Sigmoid colon (tissue), 7 donors: ENCODE data around the gene VOPP1. TPM values are rescaled to one million over a fixed set of nuclear protein-coding genes. Genes with fewer than 3 reads are reported as not detected.
"Not testable (repeated sequence)": the region's sequence is repeated elsewhere in the genome, so short reads cannot be mapped to it uniquely, and the experiment has no call there.

Source experiments
- DNase-seq: peaks from one replicate; pipeline ENCODE4 v3.0.0-alpha.2; 2019
- H3K27ac ChIP-seq, 4 donors: fragments of 200-600 bp; sonication (generic); one replicate each; pipeline ENCODE4 v1.5.1; 2016 to 2019; ENCODE audit warnings: mild to moderate bottlenecking in 1 of 4
- H3K27me3 ChIP-seq, 3 donors: fragments of 200-600 bp; sonication (generic); one replicate each; pipeline ENCODE4 v1.5.1; 2019; ENCODE audit warnings: mild to moderate bottlenecking in 1 of 3
- H3K36me3 ChIP-seq, 4 donors: fragments of 200-600 bp; sonication (generic); one replicate each; pipeline ENCODE4 v1.5.1; 2016 to 2019
- H3K4me1 ChIP-seq, 4 donors: fragments of 200-600 bp; sonication (generic); one replicate each; pipeline ENCODE4 v1.5.1; 2017 to 2019
- H3K4me3 ChIP-seq, 4 donors: fragments of 200-600 bp; sonication (generic); one replicate each; pipeline ENCODE4 v1.5.1; 2017 to 2019; ENCODE audit warnings: mild to moderate bottlenecking in 2 of 4, moderate library complexity in 1 of 4
- H3K9me3 ChIP-seq, 4 donors: fragments of 200-600 bp in 3 of 4; sonication (generic) in 3 of 4; one replicate each; pipeline versions ENCODE4 v1.5.1 to v1.6.1; 2013 to 2019
- EP300 ChIP-seq, 4 donors: sonication (generic); formaldehyde crosslinking; IDR thresholded peaks; one replicate each; pipeline ENCODE4 v1.6.1; 2017; ENCODE audit warnings: antibody characterized with exemption in 4 of 4
- POLR2A ChIP-seq, 2 donors: fragments of 450-650 bp; IDR thresholded peaks; one replicate each; pipeline ENCODE4 v1.6.1; 2016; ENCODE audit warnings: antibody characterized with exemption in 2 of 2, mild to moderate bottlenecking in 2 of 2, moderate library complexity in 2 of 2
- POLR2AphosphoS5 ChIP-seq, 4 donors: sonication (generic); formaldehyde crosslinking; IDR thresholded peaks; one replicate each; pipeline ENCODE4 v1.6.1; 2017; ENCODE audit warnings: antibody characterized with exemption in 4 of 4
- WGBS, 2 donors: extraction: QIAGEN DNeasy Blood & Tissue Kit; methylation state at CpG; one replicate each; pipeline ENCODE4 v1.1.7; 2013; 5-methylcytosine and 5-hydroxymethylcytosine counted together
- intact Hi-C: fragments of 100-400 bp; cut with DNase I; formaldehyde crosslinking; loops from one replicate; pipeline ENCODE4 v1.15.1; 2023
- polyA plus RNA-seq, 3 donors: library from polyadenylated mRNA; stranded (reverse); fragments of 200-250 nt; gene quantifications; one replicate each; pipeline ENCODE4 v1.2.3, GENCODE V29; 2013
- total RNA-seq, 4 donors: library from RNA; depleted of rRNA; stranded (reverse); fragments of >200 nt; gene quantifications; one replicate each; pipeline ENCODE4 v1.1.0, GENCODE V29; 2016
- TF ChIP-seq, protein P1 (sequence below), 4 experiments: fragments of 450-650 bp in 3 of 4; fragments of 200-600 bp in 1 of 4; IDR thresholded peaks; one replicate each; pipeline ENCODE4 v1.5.1; 2016 to 2019; ENCODE audit warnings: antibody characterized with exemption in 4 of 4, mild to moderate bottlenecking in 3 of 4, moderate library complexity in 2 of 4
- donor health status: healthy with polysubstance abuse.
- donor health status: Bipolar disorder and iron deficiency.
- donor health status: healthy.

Gene VOPP1, protein sequence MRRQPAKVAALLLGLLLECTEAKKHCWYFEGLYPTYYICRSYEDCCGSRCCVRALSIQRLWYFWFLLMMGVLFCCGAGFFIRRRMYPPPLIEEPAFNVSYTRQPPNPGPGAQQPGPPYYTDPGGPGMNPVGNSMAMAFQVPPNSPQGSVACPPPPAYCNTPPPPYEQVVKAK
- 10 to 100 TPM; 22.2 to 26.4 (median 24.3) TPM for total RNA-seq
- polyA plus RNA-seq: 10 to 100 TPM; 57.8 to 59.5 (median 59.5) TPM

DNA sequence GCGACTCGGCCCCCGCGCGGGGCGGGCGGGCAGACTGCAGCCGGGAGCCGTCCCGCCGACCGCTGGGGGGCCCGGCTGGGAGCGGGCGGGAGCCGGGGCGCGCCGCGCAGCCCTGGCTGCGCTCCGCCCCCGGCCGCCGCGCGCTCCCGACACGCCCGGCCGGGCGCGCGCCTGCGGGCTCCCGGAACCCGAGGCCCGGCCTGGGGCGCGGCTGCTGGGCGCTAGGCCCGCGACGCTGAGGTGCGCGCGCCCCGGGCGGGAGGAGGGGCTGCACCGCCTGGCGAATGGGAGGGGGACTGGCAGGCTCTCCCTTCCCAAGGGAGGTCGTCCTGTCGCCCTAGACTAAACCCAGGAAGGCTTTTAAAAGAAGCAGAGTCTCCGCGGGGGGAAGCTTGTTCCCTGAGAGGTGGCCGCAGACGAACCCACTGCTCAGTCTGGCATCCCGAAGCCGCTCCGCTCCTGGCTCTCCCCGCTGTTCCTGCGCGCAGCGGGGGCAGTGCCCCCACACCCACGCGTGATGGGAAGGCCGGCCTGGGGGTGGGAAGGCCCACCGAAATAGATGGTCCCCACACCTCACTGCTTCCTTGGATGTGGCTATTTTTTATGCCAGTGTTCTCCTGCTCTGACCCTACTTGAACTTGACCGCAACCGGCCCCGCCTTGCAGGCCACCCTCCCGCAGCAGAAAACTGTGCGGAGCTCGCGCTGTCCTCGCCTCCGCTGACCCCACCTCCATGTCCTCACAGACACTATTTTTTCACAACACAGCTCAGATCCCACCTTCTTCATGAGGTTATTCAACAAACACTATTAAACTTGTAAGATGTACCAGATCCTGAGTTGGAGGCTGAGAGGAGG lies at the start of gene VOPP1:
VOPP1 (minus strand) TSS at position 125 of the 856 bp plus-strand sequence. CDS start 178 bp downstream, outside the sequence.
- Histone ChIP-seq H3K4me3 (peak within 1 kb of the TSS; percentile 97 to 99 (median 98)), H3K4me1 (peaks cover 0 to 45% (median 25%) of the 10 kb centered on the region in 4 donors), H3K27me3 (no peaks in the 10 kb centered on the region), H3K36me3 (no peaks in the 10 kb centered on the region), H3K27ac (peak within 1 kb of the TSS; percentile 87 to 96 (median 92)), H3K9me3 (no peaks in the 10 kb centered on the region)
- DNase-seq: peak; percentile 73
- peak in 3 of 4 donors; percentile 3 to 62 (median 60) for TF ChIP-seq POLR2AphosphoS5 (IDR thresholded peaks at IDR 0.05)
- TF ChIP-seq POLR2A (IDR thresholded peaks at IDR 0.05): peak in 1 of 2 donors; percentile 20
- TF ChIP-seq, protein P1, sequence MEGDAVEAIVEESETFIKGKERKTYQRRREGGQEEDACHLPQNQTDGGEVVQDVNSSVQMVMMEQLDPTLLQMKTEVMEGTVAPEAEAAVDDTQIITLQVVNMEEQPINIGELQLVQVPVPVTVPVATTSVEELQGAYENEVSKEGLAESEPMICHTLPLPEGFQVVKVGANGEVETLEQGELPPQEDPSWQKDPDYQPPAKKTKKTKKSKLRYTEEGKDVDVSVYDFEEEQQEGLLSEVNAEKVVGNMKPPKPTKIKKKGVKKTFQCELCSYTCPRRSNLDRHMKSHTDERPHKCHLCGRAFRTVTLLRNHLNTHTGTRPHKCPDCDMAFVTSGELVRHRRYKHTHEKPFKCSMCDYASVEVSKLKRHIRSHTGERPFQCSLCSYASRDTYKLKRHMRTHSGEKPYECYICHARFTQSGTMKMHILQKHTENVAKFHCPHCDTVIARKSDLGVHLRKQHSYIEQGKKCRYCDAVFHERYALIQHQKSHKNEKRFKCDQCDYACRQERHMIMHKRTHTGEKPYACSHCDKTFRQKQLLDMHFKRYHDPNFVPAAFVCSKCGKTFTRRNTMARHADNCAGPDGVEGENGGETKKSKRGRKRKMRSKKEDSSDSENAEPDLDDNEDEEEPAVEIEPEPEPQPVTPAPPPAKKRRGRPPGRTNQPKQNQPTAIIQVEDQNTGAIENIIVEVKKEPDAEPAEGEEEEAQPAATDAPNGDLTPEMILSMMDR (IDR thresholded peaks at IDR 0.05): no peak
- intact Hi-C loops: loop anchor here (5.0 to 10.0 kb wide), 3 partner anchors 205 to 392 kb away; partner anchors contain the start of genes LANCL2, NIPSNAP2 and ZNF713
- 1 to 2% methylated on average over 77 of the region's 77 CpGs for whole genome bisulfite sequencing, 2 donors

DNA sequence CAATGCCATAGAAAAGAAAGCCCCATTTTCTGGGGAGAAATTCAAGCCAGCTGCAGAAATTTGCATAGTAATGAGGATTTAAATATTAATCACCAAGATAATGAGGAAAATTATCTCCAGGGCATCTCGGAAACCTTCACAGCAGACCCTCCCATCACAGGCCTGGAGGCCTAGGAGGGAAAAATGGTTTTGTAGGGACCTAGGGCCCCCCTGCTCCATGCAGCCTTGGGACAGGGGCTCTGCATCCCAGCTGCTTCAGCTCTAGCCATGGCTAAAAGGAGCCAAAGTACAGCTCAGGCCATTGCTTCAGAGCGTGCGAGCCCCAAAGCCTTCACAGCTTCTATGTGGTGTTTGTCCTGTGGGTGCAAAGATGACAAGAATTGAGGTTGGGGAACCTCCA lies 46.6 kb upstream of the VOPP1 start:
- TF ChIP-seq, protein P1 (IDR thresholded peaks at IDR 0.05): no peak
- TF ChIP-seq POLR2A (IDR thresholded peaks at IDR 0.05) (no peak), EP300 (IDR thresholded peaks at IDR 0.05) (no peak), POLR2AphosphoS5 (IDR thresholded peaks at IDR 0.05) (no peak)
- intact Hi-C loops: no loop called here
- Histone ChIP-seq H3K9me3 (no peaks in the 10 kb centered on the region), H3K27ac (no peak overlapping the region), H3K27me3 (no peaks in the 10 kb centered on the region), H3K4me3 (no peak overlapping the region), H3K4me1 (no peaks in the 10 kb centered on the region), H3K36me3 (no peaks in the 10 kb centered on the region)
- 93% methylated on average over 3 of the region's 3 CpGs for WGBS, 2 donors
- no peak for DNase-seq

DNA sequence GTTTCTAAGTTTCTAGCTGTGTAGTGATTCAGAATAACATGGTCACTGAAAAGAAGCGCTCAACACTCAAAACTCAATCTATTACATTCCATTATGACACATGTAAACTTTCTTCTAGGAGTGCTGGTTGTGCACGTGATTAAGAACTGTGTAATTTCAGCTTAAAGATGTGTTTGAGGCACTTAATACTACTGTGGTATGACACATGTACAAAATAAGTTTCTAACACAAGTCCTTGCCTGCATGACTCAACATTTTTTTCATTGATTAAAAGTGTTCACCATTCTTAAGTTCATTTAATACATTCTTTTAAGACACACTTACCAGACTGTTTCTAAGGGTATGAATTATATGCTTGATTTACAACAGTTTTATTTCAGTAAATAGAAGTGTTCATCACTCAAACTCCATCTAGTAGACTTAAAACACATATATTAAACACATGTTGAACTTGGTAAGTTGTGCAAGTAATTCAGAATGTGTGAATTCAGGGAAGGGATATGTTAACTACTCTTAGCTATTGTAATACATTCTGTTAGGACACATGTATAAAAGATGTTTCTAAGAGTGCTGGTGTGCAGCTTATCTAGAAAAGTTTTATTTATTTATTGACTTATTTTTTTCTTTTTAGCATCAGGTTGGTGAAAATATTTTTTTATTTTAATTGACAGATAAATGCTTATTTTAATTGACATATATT lies 42.2 kb upstream of the VOPP1 start:
- H3K36me3 ChIP-seq, intact Hi-C loops, H3K4me1 ChIP-seq, H3K4me3 ChIP-seq, DNase-seq, H3K9me3 ChIP-seq, H3K27me3 ChIP-seq, H3K27ac ChIP-seq: not testable (repeated sequence)
- whole genome bisulfite sequencing, 2 donors: 74 to 78% methylated on average over 2 of the region's 2 CpGs

DNA sequence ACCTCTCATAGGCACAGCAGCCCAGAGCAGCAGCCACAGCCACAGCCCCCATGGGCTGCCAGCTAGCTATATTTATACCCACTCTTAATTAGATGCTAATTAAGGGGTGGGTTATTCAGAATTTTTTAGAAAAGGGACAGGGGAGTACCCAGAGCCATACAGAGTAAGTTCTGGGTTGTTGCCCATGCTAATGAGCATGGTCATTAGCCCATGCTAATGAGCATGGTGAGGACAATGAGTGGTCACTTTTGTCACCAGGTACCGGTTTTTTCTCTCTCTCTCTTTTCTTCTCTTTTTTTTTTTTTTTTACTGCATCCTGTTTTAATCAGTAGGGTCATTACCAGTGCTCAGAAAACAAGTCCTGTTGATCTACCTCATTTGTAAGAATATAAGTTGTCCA lies 37.4 kb upstream of the VOPP1 start:
- intact Hi-C loops, H3K36me3 ChIP-seq: not testable (repeated sequence)

DNA sequence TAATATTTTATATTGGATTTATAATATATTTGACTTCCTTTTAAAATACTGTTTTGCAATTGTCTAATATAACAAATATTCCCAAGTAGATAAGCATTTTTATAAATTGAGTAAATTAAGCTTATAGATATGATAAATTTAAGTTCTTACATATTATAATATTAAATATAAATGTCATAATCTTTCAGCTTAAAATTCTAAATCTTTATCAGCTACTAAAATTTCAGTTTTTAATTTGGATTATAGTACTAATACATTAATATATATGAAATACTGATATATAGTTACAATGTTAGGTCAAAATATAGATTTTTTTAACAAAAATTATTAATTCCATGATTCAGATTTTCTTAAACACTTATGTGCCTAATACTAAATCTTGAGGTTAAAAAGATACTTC lies 33.4 kb upstream of the VOPP1 start:
- H3K4me3 ChIP-seq, H3K27ac ChIP-seq, H3K27me3 ChIP-seq, H3K36me3 ChIP-seq, intact Hi-C loops, H3K9me3 ChIP-seq, DNase-seq, H3K4me1 ChIP-seq: not testable (repeated sequence)

More for the DNA sequence above, 37.4 kb upstream of the VOPP1 start:
- not testable (repeated sequence) for H3K4me3 ChIP-seq, H3K4me1 ChIP-seq, H3K9me3 ChIP-seq, H3K27me3 ChIP-seq, DNase-seq, H3K27ac ChIP-seq
- 36 to 48% methylated on average over 1 of the region's 1 CpG for WGBS, 2 donors

DNA sequence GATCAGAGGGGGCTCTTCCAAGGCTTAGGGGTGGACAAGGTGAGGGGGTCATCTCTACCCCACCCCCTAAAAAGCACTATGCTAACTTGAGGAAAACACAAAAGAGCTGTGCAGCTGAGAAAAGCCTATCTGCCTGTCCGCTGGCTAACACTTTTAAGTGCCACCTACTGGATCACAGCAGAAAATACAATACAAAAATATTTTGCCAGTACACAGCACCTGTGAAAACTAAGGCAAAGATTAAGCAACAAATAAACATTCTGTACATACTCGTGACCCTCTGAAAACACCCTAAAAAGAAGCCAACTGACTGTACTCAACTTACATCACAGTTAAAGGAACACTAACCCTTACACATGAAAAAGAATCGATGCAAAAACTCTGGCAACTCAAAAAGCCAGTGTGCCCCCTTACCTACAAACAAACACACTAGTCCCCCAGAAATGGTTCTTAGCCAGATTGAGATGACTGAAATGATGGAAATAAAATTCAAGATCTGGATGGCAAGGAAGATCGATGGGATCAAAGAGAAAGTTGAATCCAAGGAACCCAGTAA lies 25.7 kb upstream of the VOPP1 start:
- H3K27me3 ChIP-seq, DNase-seq, H3K36me3 ChIP-seq, H3K4me3 ChIP-seq, H3K4me1 ChIP-seq, H3K9me3 ChIP-seq, intact Hi-C loops, H3K27ac ChIP-seq: not testable (repeated sequence)
- TF ChIP-seq, protein P1 (IDR thresholded peaks at IDR 0.05): peak in 2 of 4 experiments; percentile 12 to 34
- WGBS, 2 donors: 46 to 51% methylated on average over 4 of the region's 4 CpGs

DNA sequence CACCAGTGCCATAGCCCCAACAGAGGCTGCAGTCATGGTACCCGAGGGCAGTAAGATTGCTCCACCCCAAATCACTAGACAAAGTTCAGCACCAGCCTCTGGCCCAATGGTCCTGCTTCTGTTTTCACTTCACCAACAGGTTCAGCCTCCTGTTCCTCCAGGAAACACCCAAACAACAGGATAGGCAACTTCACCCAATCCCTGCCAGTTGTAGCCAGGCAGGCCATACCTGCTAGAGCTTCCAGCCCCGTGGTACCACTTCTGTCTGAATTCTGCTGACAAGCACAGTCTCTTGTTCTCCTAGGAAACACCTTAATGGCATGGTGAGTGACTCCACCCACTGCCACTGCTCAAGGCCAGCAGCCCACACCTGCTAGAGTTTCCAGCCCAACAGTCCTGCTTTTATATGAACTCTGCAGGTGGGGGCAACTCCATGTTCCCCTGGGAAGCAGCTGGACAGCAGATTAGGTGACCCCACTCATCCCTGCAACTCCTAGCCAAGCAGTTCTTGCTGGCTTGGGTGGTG lies 25.0 kb upstream of the VOPP1 start:
- H3K27ac ChIP-seq, DNase-seq, H3K36me3 ChIP-seq, H3K4me3 ChIP-seq, H3K4me1 ChIP-seq, H3K27me3 ChIP-seq, intact Hi-C loops, H3K9me3 ChIP-seq: not testable (repeated sequence)
- 13 to 50% methylated on average over 2 of the region's 2 CpGs for WGBS, 2 donors
